HepG2 (cell line): Measurements from ENCODE around the gene DNASE1. TPM values are rescaled to one million over a fixed set of nuclear protein-coding genes. Genes with fewer than 3 reads are reported as not detected.

Experiments used
- ATAC-seq: fragments of 200-7000 bp; cut with Tn5 transposase; 3 replicates; pipeline ENCODE4 v1.9.1; 2020; ENCODE audit warnings: mild to moderate bottlenecking, moderate library complexity
- BruUV-seq: library from RNA; stranded (reverse); fragments of 400-500 nt; replicated peaks from 2 replicates; lab custom pipeline; 2021; lab: Mats Ljungman, UMichigan
- CTCF ChIA-PET: fragments of 300-600 bp; formaldehyde crosslinking; extraction: SDS; loops from one replicate; lab custom pipeline; 2021; ENCODE audit warnings: low total read pairs, inconsistent platforms, low intra/inter-chr PET ratio; lab: Yijun Ruan, JAX
- POLR2A ChIA-PET: fragments of 350-600 bp; sonication (Branson Sonifier 250); formaldehyde crosslinking; loops from one replicate; lab custom pipeline; 2020; ENCODE audit warnings: antibody characterized with exemption, inconsistent platforms; lab: Yijun Ruan, JAX
- DNase-seq: peaks from one replicate; pipeline ENCODE4 v3.0.0-alpha.2; 2015; ENCODE audit warnings: low spot score
- FAIRE-seq: peaks from 3 replicates; lab custom pipeline; 2011; peaks lifted over from hg19 to GRCh38; lab: Jason Lieb, UNC
- H2AFZ ChIP-seq: one replicate; pipeline ENCODE4 v1.6.1; 2011; ENCODE audit warnings: low read length, inconsistent platforms
- H3K27ac ChIP-seq: fragments of 300-600 bp; 3 replicates; pipeline ENCODE4 v1.8.0; 2011; ENCODE audit warnings: mixed run types, mild to moderate bottlenecking, mixed read lengths, low read length, inconsistent platforms; ENCODE audit not compliant: insufficient read depth; ENCODE audit errors: extremely low read length
- H3K27me3 ChIP-seq, 2 experiments: fragments of 200-600 bp in 1 of 2; 2 replicates in 1 of 2; 3 replicates in 1 of 2; pipeline versions ENCODE4 v1.6.0 to v1.8.0; 2011; ENCODE audit warnings: low read length in 2 of 2, mild to moderate bottlenecking in 2 of 2, moderate library complexity in 2 of 2, inconsistent platforms in 1 of 2; ENCODE audit not compliant: insufficient read depth in 2 of 2, control insufficient read depth in 1 of 2
- H3K36me3 ChIP-seq, 2 experiments: fragments of 200-600 bp in 1 of 2; replicated peaks in 1 of 2; 2 replicates in 1 of 2; 3 replicates in 1 of 2; pipeline versions ENCODE4 v1.5.1 to v1.8.0; 2011; ENCODE audit warnings: low read length in 2 of 2, inconsistent platforms in 1 of 2; ENCODE audit not compliant: insufficient read depth in 2 of 2, control insufficient read depth in 1 of 2
- H3K4me1 ChIP-seq: 2 replicates; pipeline ENCODE4 v1.5.1; 2012; ENCODE audit warnings: low read length, inconsistent platforms; ENCODE audit not compliant: insufficient read depth
- H3K4me2 ChIP-seq: 2 replicates; pipeline ENCODE4 v1.6.0; 2011; ENCODE audit warnings: low read depth, low read length, inconsistent platforms
- H3K4me3 ChIP-seq, 3 experiments: fragments of 200-600 bp in 1 of 3; sonication (generic), shearing (Covaris generic) in 1 of 3; replicated peaks in 1 of 3; 2 replicates each; pipeline ENCODE4 v1.5.1; 2011 to 2016; ENCODE audit warnings: low read length in 3 of 3, inconsistent platforms in 2 of 3, low read depth in 2 of 3, mild to moderate bottlenecking in 2 of 3, control low read depth in 1 of 3, mixed read lengths in 1 of 3; ENCODE audit not compliant: insufficient read depth in 1 of 3
- H3K79me2 ChIP-seq: one replicate; pipeline ENCODE4 v1.6.1; 2011; ENCODE audit warnings: low read length, inconsistent platforms; ENCODE audit not compliant: insufficient read depth
- H3K9ac ChIP-seq: 2 replicates; pipeline ENCODE4 v1.6.0; 2011; ENCODE audit warnings: mild to moderate bottlenecking, low read depth, low read length, inconsistent platforms; ENCODE audit not compliant: insufficient read depth
- H3K9me3 ChIP-seq: 2 replicates; pipeline ENCODE4 v1.5.1; 2012; ENCODE audit warnings: mild to moderate bottlenecking, low read length
- H4K20me1 ChIP-seq: 2 replicates; pipeline ENCODE4 v1.6.0; 2011; ENCODE audit warnings: inconsistent platforms, mild to moderate bottlenecking, low read length, moderate library complexity; ENCODE audit not compliant: insufficient read depth
- ERF ChIP-seq: IDR thresholded peaks from 2 replicates; pipeline ENCODE4 v1.6.1; 2018; ENCODE audit warnings: missing biosample characterization, missing genetic modification reagents
- HMG20A ChIP-seq: IDR thresholded peaks from 2 replicates; pipeline ENCODE4 v1.6.1; 2016; ENCODE audit warnings: borderline replicate concordance
- IKZF4 ChIP-seq: sonication (generic); formaldehyde crosslinking; IDR thresholded peaks from 2 replicates; pipeline ENCODE4 v1.5.1; 2020; ENCODE audit warnings: borderline replicate concordance, mild to moderate bottlenecking, low read depth, missing genetic modification reagents; ENCODE audit errors: not compliant biosample characterization
- YY1 ChIP-seq: IDR thresholded peaks from 2 replicates; pipeline ENCODE4 v1.6.1; 2011; ENCODE audit warnings: low read length, low read depth, moderate library complexity, mild to moderate bottlenecking; ENCODE audit not compliant: insufficient read depth, insufficient replicate concordance
- ZNF280D ChIP-seq: sonication (generic); formaldehyde crosslinking; IDR thresholded peaks from 2 replicates; pipeline ENCODE4 v1.5.1; 2020; ENCODE audit warnings: mild to moderate bottlenecking, missing genetic modification reagents
- ZNF44 ChIP-seq: sonication (generic); formaldehyde crosslinking; IDR thresholded peaks from 2 replicates; pipeline ENCODE4 v1.5.1; 2020; ENCODE audit warnings: mild to moderate bottlenecking, missing genetic modification reagents
- WGBS: methylation state at CpG from one replicate; pipeline ENCODE4 v1.1.6; 2017; ENCODE audit warnings: low lambda C conversion rate; 5-methylcytosine and 5-hydroxymethylcytosine counted together
- in situ Hi-C: cut with HindIII; loops from 2 replicates; pipeline ENCODE4 v1.10.0; 2017; ENCODE audit warnings: low pct_unique_long_range_greater_than_20kb; ENCODE audit not compliant: extremely low pct_ligation_motif_present
- intact Hi-C: fragments of 100-400 bp; cut with micrococcal nuclease; formaldehyde crosslinking; loops from one replicate; pipeline ENCODE4 v1.10.0; 2022; ENCODE audit not compliant: unreplicated experiment
- polyA plus RNA-seq, 8 experiments: library from polyadenylated mRNA; depleted of rRNA in 3 of 8; stranded (reverse) in 7 of 8; unstranded in 1 of 8; fragments of >200 nt; fragmentation: Illumina TruSeq in 4 of 8; extraction: Trizol in 4 of 8; gene quantifications; 2 replicates each; pipeline versions ENCODE4 v1.2.1 to v1.2.3, GENCODE V29; 2011 to 2016; ENCODE audit warnings: low read depth in 4 of 8, missing spikeins in 1 of 8, mixed read lengths in 1 of 8; ENCODE audit not compliant: insufficient read depth in 1 of 8
- total RNA-seq, 5 experiments: library from RNA; depleted of rRNA; stranded (reverse); fragments of >200 nt; fragmentation: Illumina TruSeq; extraction: Trizol; gene quantifications; 2 replicates each; pipeline ENCODE4 v1.2.3, GENCODE V29; 2016; ENCODE audit warnings: low read depth in 1 of 5
- TF ChIP-seq, protein P1 (sequence below): sonication (generic); formaldehyde crosslinking; IDR thresholded peaks from 2 replicates; pipeline ENCODE4 v1.4.0; 2020; ENCODE audit warnings: missing genetic modification reagents
- TF ChIP-seq, protein P2 (sequence below): sonication (generic); formaldehyde crosslinking; IDR thresholded peaks from 2 replicates; pipeline ENCODE4 v1.4.0; 2020; ENCODE audit warnings: mild to moderate bottlenecking, missing genetic modification reagents

The DNASE1 gene
- total and polyA plus RNA-seq, 2 of the 13 experiments (the other 11 are each of a cell fraction or from before 2014, with no cell fraction given) = 7.1 to 11.1 TPM

DNA sequence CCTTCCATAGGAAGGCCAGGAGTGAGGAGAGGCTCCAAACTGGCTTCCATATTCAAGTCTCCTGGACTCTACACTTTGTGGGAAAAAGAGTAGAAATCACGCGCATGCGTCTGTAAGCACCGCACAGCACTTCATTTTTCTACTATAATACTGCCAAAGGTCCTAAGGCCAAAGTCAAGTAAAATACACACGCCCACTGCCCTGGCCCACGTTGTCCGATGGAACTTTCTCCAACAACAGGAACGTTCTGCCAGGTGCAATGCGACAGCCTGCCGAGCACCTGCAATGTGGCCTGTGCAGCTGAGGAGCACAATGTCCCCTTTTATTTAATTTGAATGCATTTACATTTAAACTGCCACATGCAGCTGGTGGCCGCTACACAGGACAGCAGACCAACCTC lies 23.5 kb downstream of the DNASE1 start (continued):
- TF ChIP-seq YY1 = no peak

DNA sequence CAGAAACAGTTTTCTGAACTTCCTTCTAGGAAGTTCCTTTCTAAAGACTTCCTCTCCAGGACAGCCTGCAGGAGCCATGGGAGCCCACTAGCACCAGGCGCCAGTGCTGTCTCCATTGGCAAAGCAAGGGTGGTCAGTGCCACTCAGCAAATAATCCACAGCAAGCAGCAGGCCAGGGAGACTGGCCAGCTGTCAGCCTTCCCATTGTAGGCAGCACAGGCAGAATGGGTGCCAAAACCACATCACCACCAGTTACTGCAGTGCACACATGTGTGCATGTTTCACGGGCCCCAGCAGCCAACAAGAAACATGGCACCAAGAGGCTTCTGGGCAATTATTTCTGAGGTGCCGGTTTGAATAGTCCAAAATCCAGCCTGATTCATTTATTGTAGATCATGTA lies 26.7 kb downstream of the DNASE1 start:
- Histone ChIP-seq H3K27ac (no peak overlapping the region), H3K36me3 (peaks cover 35 to 74% of the 10 kb centered on the region in 2 experiments), H3K4me2 (no peak overlapping the region), H3K79me2 (no peaks in the 10 kb centered on the region), H4K20me1 (no peaks in the 10 kb centered on the region), H2AFZ (no peak overlapping the region), H3K4me3 (no peak overlapping the region), H3K9ac (no peak overlapping the region), H3K4me1 (no peaks in the 10 kb centered on the region), H3K9me3 (no peaks in the 10 kb centered on the region), H3K27me3 (no peaks in the 10 kb centered on the region)
- in situ Hi-C loops (no loop called here), intact Hi-C loops (no loop called here)
- POLR2A ChIA-PET = no interaction called here
- CTCF ChIA-PET = no interaction called here
- WGBS = 97% methylated on average over 2 of the region's 3 CpGs
- FAIRE-seq (no peak), DNase-seq (no peak), ATAC-seq (no peak)
- BruUV-seq = no TSS peak
- TF ChIP-seq, protein P1, sequence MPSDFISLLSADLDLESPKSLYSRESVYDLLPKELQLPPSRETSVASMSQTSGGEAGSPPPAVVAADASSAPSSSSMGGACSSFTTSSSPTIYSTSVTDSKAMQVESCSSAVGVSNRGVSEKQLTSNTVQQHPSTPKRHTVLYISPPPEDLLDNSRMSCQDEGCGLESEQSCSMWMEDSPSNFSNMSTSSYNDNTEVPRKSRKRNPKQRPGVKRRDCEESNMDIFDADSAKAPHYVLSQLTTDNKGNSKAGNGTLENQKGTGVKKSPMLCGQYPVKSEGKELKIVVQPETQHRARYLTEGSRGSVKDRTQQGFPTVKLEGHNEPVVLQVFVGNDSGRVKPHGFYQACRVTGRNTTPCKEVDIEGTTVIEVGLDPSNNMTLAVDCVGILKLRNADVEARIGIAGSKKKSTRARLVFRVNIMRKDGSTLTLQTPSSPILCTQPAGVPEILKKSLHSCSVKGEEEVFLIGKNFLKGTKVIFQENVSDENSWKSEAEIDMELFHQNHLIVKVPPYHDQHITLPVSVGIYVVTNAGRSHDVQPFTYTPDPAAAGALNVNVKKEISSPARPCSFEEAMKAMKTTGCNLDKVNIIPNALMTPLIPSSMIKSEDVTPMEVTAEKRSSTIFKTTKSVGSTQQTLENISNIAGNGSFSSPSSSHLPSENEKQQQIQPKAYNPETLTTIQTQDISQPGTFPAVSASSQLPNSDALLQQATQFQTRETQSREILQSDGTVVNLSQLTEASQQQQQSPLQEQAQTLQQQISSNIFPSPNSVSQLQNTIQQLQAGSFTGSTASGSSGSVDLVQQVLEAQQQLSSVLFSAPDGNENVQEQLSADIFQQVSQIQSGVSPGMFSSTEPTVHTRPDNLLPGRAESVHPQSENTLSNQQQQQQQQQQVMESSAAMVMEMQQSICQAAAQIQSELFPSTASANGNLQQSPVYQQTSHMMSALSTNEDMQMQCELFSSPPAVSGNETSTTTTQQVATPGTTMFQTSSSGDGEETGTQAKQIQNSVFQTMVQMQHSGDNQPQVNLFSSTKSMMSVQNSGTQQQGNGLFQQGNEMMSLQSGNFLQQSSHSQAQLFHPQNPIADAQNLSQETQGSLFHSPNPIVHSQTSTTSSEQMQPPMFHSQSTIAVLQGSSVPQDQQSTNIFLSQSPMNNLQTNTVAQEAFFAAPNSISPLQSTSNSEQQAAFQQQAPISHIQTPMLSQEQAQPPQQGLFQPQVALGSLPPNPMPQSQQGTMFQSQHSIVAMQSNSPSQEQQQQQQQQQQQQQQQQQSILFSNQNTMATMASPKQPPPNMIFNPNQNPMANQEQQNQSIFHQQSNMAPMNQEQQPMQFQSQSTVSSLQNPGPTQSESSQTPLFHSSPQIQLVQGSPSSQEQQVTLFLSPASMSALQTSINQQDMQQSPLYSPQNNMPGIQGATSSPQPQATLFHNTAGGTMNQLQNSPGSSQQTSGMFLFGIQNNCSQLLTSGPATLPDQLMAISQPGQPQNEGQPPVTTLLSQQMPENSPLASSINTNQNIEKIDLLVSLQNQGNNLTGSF = no peak
- TF ChIP-seq ERF = no peak
- TF ChIP-seq ZNF280D (CRISPR knock-in tag) = no peak
- no peak for TF ChIP-seq ZNF44 (CRISPR knock-in tag)
- no peak for TF ChIP-seq HMG20A
- no peak for TF ChIP-seq IKZF4
- TF ChIP-seq, protein P2, sequence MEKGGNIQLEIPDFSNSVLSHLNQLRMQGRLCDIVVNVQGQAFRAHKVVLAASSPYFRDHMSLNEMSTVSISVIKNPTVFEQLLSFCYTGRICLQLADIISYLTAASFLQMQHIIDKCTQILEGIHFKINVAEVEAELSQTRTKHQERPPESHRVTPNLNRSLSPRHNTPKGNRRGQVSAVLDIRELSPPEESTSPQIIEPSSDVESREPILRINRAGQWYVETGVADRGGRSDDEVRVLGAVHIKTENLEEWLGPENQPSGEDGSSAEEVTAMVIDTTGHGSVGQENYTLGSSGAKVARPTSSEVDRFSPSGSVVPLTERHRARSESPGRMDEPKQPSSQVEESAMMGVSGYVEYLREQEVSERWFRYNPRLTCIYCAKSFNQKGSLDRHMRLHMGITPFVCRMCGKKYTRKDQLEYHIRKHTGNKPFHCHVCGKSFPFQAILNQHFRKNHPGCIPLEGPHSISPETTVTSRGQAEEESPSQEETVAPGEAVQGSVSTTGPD (CRISPR knock-in tag) = no peak
